Superior temporal gyrus (tissue), 1 donor: ENCODE measurements around the gene MBD3L2B.
A peak's percentile ranks its signal among the peaks of the same experiment; 100 is the strongest.
"Not testable (repeated sequence)": the region's sequence is repeated elsewhere in the genome, so short reads cannot be mapped to it uniquely, and the experiment has no call there.

ENCODE experiments used
- DNase-seq: peaks from one replicate; pipeline ENCODE4 v3.0.0-alpha.2; 2016; ENCODE audit errors: extremely low spot score

The MBD3L2B gene

DNA sequence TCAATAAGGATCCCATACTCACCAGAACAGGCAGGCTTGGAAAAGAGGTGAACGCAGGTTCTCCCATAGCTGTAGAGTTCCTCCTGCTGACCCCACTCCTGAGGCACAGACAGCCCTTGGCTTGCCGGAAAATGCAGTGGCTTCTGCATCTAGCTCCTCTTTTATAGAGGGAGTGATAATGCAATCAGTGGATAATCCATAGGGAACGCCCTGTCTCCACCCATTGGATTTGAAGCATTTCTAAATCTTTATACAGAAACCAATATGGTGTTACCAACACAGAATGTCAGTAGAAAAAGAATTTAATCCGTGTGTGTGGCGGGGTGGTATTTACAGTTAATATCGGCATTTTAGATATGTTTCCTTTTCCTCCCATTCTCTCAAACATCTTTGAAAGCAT lies at the start of gene MBD3L2B:
Gene MBD3L2B, minus strand, starts transcription at position 101 of the 400 bp plus-strand sequence. Its CDS starts 34 bp downstream, at position 67.
- DNase-seq, result not testable (repeated sequence)

DNA sequence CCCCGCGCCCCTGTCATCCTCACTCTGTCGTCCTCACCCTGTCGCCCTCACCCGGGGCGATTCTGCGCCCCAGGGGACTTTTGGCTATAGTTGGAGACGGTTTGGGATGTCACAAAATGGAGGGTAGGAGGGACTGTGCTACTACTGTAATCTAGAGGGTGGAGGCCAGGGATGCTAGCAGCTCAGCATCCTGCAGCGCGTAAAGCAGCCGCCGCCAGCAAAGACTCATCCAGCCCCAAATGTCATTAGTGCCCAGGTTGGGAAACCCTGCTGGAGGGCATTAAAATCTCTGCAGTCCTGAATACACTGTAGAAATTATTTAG lies 48.6 kb upstream of the MBD3L2B start:
- DNase-seq, result no peak

DNA sequence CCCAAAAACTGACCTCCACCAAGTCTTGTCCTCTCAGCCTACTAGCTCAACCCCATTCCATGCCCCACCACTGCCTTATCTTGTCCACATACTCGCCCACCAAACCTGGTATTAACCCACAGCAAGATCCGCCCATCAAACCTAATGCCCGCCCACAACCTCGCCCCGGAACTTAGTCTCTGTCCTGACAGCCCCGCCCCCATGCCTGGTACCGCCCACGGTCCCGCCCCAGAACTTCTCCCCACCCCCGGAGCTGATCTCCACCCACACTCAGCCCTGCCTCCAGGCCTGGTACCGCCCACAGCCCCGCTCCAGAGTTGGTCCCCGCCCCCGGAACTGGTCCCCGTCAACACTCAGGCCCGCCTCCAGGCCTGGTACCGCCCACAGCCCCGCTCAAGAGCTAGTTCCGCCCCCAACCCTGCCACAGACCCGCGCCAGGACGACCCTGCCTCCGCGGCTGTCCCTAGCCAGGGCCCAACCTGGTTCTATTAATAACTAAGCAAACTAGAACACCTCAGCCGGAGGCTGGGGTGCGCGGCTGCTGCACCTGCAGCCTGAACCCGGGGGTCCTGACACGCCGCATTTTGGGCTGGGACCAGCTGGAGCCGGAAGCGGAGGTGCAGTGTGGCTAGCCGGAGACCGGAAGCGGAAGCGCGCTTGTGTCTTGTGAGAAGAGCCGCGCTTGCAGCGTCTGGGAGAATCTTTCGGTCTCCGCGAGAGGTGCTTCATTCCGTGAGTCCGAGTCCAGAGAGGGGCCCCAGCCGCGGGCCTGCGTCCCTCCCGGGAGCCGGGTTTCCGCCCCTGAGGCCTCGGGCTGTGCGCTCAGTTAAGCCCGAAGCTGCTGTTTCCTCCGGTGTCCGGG lies 48.0 kb upstream of the MBD3L2B start, which contains the start of gene ZNF557:
Gene ZNF557, plus strand, starts transcription at position 662 of the 862 bp plus-strand sequence. CDS start 5,372 bp downstream, outside the sequence.
- peak; percentile 94 for DNase-seq

DNA sequence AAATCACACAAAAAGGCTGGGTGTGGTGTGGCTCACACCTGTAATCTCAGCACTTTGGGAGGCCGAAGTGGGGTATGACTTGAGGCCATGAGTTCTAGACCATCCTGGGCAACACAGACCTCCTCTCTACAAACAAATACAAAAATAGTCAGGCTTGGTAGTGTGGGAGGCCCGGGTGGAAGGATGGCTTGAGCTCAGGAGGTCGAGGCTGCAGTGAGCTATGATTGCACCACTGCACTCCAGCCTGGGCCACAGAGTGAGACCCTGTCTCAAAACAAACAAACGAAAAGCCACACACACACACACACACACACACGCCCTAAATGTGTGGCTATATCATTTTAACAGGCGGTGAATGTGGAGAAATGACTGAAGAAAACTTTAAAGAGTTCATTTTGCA lies 47.4 kb upstream of the MBD3L2B start:
- DNase-seq, result no peak

DNA sequence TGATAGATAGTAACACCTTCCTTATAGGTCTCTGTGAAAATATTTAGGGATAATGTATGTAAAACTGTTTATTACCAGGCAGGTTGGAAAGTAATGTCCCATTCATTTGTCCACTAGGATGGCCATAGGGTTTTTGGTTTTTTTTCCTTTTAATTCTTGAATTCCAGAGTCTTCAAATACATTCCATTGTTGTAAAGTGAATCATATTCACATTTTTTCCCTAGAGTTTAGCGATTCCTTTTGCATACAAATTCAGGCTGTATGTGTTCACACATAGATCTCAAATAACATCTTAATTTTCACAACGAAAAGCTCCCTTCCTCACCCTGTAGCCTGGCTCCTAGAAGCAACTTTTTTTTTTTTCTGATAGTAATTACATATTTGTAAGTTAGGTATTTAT lies 46.5 kb upstream of the MBD3L2B start:
- no peak for DNase-seq

DNA sequence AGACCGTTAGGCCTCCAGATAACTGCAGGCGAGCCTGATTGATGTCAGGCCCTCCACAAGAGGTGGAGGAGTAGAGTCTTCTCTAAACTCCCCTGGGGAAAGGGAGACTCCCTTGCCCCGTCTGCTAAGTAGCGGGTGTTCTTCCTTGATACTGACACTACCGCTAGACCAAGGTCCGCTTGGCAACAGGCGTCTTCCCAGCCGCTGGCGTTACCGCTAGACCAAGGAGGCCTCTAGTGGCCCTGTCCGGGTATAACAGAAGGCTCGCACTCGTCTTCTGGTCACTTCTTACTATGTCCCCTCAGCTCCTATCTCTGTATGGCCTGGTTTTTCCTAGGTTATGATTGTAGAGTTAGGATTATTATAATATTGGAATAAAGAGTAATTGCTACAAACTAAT lies 45.9 kb upstream of the MBD3L2B start:
- DNase-seq, result not testable (repeated sequence)

DNA sequence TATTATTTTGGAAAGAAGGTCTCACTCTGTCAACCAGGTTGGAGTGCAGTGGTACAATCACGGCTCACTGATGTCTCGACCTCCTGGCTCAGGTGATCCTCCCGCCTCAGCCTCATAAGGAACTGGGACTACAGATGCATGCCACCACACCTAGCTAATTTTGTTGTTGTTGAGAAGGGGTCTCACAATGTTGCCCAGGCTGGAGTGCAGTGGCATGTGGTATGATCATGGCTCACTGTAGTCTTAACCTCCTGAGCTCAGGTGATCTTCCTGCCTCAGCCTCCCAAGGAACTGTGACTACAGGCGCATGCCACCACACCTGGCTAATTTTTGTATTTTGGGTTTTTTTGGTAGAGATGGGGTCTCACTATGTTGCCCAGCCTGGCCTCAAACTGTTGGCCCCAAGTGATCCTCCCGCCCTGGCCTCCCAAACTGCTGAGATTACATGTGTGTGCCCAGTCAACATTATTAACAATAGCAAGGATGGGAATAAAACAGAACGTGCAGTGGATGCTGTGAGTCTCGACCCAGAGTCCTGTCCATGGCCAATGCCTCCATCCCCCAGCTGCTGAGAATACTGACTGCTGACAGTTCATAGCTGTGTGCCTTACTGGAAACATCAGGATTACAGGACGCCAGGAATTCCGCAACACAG lies 42.7 kb upstream of the MBD3L2B start:
- DNase-seq, result no peak

DNA sequence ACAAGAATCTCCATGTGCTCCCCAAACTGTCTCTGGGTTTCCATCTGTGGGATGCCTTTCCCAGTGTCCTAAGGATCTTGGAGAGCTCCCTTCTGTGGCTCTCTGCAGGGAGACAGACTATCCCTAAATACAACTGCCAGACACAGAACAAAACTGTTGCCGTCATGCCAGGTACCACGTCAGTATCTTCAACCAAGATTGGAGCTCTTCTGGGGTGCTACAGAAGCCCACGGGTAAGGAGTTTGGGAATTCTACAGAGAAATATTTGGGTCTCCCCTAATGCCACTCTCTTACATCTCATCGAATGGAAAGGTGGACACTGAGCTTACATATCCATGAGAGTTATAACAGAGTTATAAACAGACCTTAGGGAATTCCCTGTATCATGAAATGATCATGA lies 42.1 kb upstream of the MBD3L2B start:
- DNase-seq, result no peak

DNA sequence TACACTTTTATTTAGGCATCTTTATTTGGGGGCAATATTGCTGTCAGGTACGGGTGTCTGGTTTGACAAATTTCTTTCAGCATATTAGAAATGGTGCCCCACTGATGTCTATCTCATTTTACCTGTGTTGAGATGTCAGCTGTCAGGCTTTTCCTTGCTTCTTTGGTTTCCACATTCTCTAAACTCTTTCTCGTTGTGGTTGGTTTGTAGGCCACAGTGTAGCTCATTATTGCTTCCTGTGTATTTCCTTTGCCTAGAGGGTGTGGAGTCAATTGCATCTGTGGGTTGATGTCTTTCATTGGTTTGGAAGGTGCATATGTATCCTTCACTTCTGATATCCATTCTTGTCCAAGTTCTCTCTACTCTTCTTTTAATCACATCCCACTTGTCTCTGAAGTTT lies 38.7 kb upstream of the MBD3L2B start:
- not testable (repeated sequence) for DNase-seq

DNA sequence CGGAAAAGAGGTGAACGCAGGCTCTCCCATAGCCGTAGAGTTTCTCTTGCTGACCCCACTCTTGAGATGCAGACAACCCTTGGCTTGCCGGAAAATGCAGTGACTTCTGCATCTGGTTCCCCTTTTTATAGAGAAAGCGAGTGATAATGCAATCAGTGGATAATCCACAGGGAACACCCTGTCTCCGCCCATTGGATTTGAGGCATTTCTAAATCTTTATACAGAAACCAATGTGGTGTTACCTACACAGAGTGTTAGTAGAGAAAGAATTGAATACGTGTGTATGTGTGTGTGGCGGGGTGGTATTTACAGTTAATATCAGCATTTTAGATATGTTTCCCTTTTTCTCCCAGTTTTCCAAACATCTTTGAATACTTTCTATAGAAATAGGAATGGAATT lies 37.3 kb upstream of the MBD3L2B start, which contains the start of gene MBD3L3:
Gene MBD3L3, minus strand, starts transcription at position 101 of the 400 bp plus-strand sequence. Its CDS starts 71 bp downstream, at position 30.
- DNase-seq, result not testable (repeated sequence)

DNA sequence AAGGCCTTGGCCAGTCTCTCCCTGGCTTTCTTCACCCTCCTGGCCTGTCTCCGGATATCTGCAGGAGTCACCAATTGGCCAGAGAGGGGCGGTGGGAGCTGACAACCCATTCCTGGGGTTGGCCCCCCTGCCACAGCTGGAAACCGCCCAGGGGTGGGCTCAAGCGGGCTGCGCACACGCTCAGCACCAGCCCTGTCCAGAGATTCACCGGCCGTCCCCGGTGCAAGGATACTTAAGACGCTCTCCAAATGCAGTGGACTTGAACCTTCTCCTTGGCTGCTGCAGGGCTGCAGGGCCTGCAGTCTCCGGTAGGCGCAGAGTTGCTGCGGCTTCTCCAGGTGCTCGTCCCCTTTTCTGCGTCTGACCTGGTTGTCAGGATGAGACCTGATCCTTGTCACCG lies 35.1 kb upstream of the MBD3L2B start:
- DNase-seq, result not testable (repeated sequence)

DNA sequence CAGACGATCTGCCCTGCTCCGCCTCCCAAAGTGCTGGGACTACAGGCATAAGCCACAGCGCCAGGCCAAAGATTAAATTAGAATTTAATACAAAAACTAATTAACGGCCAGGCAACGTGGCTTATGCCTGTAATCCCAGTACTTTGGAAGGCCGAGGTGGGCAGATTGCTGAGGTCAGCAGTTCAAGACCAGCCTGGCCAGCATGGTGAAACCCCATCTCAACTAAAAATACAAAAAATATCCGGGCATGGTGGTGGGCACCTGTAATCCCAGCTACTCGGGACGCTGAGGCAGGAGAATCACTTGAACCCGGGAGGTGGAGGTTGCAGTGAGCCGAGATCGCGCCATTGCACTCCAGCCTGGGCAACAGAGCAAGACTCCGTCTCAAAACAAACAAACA lies 34.4 kb upstream of the MBD3L2B start:
- not testable (repeated sequence) for DNase-seq

DNA sequence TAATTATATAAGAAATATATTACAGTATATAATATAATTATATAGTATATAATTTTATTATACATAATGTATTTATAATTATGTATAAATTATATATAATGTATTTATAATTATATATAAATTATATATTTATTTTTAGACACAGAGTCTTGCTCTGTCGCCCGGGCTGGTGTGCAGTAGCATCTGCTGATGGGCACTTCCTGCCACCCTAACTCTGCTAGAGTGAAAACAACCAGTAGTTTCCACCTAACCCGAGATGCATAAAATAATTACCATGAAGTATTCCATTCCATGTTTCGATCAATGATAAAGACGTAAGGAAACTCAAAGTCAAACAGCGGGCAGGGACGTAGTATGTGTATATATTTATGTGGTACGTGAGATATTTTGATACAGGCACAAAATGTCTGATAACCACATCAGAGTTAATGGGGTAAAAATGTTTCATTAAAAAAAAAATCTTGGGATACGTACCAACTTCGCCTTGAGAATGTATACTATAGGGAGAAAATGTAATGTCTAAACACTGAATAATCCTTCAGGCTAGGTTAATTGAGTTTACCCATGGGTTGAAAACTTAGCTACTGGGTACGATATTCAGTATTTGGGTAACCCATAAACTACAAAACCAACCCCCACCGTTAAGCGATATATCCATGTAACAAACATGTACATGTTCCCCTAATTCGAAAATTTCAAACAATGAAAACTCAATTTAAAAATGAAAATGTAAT lies 33.6 kb upstream of the MBD3L2B start:
- not testable (repeated sequence) for DNase-seq

DNA sequence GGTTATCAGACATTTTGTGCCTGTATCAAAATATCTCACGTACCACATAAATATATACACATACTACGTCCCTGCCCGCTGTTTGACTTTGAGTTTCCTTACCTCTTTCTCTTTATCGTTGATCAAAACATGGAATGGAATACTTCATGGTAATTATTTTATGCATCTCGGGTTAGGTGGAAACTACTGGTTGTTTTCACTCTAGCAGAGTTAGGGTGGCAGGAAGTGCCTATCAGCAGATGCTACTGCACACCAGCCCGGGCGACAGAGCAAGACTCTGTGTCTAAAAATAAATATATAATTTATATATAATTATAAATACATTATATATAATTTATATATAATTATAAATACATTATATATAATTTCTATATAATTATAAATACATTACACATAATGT lies 31.7 kb upstream of the MBD3L2B start:
- DNase-seq, result not testable (repeated sequence)

DNA sequence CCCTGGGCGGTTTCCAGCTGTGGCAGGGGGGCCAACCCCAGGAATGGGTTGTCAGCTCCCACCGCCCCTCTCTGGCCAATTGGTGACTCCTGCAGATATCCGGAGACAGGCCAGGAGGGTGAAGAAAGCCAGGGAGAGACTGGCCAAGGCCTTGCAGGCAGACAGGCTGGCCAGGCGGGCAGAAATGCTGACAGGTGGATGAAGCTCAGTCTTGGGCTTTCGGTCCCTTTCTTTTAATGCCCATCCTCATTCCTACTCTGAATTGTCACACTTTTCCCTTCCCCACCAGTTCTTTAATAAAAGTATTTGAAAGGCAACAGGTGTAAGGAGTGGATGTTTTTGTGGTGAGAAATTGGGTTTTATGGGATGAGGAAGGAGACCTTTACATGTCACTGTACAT lies 30.2 kb upstream of the MBD3L2B start:
- DNase-seq, result not testable (repeated sequence)

DNA sequence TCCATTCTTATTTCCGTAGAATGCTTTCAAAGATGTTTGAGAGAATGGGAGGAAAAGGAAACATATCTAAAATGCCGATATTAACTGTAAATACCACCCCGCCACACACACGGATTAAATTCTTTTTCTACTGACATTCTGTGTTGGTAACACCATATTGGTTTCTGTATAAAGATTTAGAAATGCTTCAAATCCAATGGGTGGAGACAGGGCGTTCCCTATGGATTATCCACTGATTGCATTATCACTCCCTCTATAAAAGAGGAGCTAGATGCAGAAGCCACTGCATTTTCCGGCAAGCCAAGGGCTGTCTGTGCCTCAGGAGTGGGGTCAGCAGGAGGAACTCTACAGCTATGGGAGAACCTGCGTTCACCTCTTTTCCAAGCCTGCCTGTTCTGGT lies 27.8 kb upstream of the MBD3L2B start, which contains the start of gene MBD3L2:
Gene MBD3L2, plus strand, starts transcription at position 301 of the 400 bp plus-strand sequence. Its CDS starts 53 bp downstream, at position 354.
- not testable (repeated sequence) for DNase-seq

DNA sequence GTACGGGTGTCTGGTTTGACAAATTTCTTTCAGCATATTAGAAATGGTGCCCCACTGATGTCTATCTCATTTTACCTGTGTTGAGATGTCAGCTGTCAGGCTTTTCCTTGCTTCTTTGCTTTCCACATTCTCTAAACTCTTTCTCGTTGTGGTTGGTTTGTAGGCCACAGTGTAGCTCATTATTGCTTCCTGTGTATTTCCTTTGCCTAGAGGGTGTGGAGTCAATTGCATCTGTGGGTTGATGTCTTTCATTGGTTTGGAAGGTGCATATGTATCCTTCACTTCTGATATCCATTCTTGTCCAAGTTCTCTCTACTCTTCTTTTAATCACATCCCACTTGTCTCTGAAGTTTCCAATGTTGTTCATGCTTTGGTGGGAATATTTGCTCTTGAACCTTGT lies 20.3 kb upstream of the MBD3L2B start:
- DNase-seq, result not testable (repeated sequence)

DNA sequence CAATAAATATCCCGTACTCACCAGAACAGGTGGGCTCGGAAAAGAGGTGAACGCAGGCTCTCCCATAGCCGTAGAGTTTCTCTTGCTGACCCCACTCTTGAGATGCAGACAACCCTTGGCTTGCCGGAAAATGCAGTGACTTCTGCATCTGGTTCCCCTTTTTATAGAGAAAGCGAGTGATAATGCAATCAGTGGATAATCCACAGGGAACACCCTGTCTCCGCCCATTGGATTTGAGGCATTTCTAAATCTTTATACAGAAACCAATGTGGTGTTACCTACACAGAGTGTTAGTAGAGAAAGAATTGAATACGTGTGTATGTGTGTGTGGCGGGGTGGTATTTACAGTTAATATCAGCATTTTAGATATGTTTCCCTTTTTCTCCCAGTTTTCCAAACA lies 18.8 kb upstream of the MBD3L2B start, which contains the start of gene MBD3L4:
Gene MBD3L4, minus strand, starts transcription at position 101 of the 400 bp plus-strand sequence. Its CDS starts 35 bp downstream, at position 66.
- DNase-seq, result not testable (repeated sequence)

DNA sequence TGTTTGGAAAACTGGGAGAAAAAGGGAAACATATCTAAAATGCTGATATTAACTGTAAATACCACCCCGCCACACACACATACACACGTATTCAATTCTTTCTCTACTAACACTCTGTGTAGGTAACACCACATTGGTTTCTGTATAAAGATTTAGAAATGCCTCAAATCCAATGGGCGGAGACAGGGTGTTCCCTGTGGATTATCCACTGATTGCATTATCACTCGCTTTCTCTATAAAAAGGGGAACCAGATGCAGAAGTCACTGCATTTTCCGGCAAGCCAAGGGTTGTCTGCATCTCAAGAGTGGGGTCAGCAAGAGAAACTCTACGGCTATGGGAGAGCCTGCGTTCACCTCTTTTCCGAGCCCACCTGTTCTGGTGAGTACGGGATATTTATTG lies 9.0 kb upstream of the MBD3L2B start, which contains the start of gene MBD3L5:
Gene MBD3L5, plus strand, starts transcription at position 301 of the 400 bp plus-strand sequence. Its CDS starts 34 bp downstream, at position 335.
- not testable (repeated sequence) for DNase-seq

DNA sequence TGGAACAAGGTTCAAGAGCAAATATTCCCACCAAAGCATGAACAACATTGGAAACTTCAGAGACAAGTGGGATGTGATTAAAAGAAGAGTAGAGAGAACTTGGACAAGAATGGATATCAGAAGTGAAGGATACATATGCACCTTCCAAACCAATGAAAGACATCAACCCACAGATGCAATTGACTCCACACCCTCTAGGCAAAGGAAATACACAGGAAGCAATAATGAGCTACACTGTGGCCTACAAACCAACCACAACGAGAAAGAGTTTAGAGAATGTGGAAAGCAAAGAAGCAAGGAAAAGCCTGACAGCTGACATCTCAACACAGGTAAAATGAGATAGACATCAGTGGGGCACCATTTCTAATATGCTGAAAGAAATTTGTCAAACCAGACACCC lies 7.6 kb upstream of the MBD3L2B start:
- DNase-seq, result not testable (repeated sequence)

DNA sequence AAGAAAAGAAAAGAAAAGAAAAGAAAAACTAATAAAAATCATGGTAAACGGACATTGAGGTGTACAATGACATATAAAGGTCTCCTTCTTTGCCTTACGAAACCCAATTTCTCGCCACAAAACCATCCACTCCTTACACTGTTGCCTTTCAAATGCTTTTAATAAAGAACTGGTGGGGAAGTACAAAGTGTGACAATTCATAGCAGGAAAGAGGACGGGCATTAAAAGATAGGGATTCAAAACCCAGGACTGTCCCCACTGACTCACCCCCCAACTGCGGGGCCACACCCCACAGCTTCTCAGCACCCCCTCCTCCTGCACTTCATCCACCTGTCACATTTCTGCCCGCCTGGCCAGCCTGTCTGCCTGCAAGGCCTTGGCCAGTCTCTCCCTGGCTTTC lies 2.4 kb downstream of the MBD3L2B start:
- no peak for DNase-seq

DNA sequence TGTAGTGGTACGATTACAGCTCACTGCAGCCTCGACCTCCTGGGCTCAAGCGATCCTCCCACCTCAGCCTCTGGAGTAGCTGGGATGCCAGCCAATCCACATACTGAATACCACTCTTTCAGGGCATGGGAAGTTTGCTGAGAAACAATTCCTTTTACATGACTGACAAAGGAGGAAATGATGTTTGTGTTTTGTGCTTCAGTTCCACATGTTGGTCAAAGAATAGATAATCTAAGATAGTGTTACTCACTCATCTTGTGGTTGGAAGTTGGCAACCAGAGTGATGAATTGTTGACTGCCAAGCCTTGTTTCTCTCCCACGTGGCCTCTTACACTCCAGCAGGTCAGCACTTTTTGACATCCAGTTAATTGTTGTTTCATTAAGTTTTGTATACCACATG lies 7.6 kb downstream of the MBD3L2B start:
- peak; percentile 18 for DNase-seq
